GM08714 (cell line): ENCODE results near the gene CDK4.

Source experiments
- H3K4me3 ChIP-seq: fragments of 200-500 bp; sonication (Bioruptor generic); 2 replicates; pipeline ENCODE4 v1.5.1; 2014; ENCODE audit warnings: mild to moderate bottlenecking, low read length, inconsistent platforms
- ZNF274 ChIP-seq: IDR thresholded peaks from 2 replicates; pipeline ENCODE4 v1.6.1; 2012; ENCODE audit warnings: mild to moderate bottlenecking, low read depth, low read length

CDK4 gene

GRCh38 chr12:57734591-57734990, 17.5 kb downstream of the CDK4 start:
- no peak overlapping the region for H3K4me3 ChIP-seq
- no peak for TF ChIP-seq ZNF274

DNA sequence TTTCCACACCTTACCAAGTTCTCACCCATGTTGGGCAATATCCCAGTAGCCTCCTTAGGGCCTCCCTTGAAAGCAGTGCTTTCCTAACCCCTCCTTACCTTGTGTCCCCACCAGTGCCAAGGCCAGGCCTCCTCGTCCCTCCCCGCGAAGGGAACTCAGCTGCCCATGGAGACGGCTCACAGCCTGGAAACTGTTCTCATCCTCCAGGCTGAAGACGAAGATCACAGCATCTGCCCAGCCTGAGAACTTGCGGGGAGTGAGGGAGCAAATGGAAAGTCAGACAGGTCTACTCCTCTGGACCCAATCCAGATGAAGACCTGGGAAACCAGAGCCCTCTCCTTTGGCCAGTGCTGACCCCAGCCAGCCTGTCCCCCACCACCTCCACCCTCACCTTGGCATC, 18.2 kb downstream of the CDK4 start:
- H3K4me3 ChIP-seq = no peak overlapping the region
- no peak for TF ChIP-seq ZNF274

- TF ChIP-seq ZNF274 = no peak
These were observed 19.1 kb downstream of the CDK4 start for GRCh38 chr12:57732726-57733593.

GRCh38 chr12:57732270-57732669, 19.8 kb downstream of the CDK4 start:
- no peak overlapping the region for H3K4me3 ChIP-seq
- no peak for TF ChIP-seq ZNF274

More at GRCh38 chr12:57732726-57733593, 19.1 kb downstream of the CDK4 start:
- H3K4me3 ChIP-seq = no peak overlapping the region

DNA sequence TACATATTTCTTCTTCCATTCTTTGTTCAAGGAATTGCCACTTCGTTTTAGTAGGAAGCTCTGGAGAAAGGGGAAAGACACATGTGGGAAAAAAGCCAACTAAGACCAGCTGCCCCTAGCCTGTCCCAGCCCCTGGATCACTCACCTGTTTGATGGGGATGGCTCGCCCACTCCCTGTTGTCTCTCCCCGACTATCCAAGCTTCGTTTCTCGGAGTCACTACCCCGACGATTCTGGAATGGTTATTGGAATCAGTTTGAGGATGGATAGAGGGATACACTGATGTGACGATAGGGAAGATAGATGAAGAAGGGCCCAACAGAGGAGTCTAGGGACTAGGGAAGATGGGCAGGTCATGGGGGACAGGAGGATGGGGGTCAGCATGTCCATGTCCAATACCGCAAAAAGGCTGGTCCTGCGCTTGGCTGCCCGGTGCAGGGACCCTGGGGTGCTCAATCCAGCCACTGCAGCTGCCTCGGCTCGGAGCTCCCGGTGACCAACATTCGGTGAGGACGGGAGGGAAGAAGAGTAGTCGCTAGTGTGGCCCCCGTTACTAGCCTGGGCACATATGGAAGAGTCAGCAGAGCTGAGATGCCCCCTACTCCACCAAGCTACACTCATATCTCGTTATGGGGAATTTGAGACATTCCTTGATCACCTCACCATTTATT, 20.6 kb downstream of the CDK4 start:
- TF ChIP-seq ZNF274 = no peak
- no peak overlapping the region for H3K4me3 ChIP-seq

DNA sequence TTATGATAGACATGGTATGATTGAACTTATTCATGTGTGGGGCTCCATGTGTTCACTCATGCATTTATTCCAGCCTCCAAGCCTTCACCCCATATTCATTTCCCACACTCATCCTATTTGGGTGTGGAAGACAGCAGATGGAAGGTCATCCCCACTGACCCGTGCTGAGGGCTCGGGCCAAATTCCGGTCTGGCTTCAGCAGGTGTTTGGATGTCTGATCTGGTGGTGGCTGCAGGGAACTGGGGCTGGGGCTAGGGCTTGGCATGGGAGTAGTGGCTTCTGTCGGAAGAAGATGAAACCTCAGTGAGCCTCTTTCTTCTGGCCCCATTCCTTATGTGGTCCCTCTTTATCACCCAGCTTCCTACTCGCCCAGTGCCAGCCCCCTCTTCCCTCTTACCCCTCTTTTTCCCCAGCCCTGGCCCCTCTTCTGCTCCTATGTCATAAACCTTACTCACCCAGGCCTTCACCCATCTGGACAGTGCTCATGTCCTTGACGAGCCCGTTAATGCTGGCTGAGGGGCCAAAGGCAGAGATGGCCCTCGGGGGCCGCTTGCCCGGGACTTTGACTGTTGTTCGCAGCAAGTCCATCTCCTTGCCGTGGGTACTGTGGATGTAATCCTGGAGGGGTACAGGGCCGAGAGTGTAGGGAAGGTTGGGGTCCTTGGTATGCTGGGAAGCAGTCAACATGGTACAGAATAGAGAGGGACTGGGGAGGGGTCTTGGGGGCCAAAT, 21.6 kb downstream of the CDK4 start:
- H3K4me3 ChIP-seq = no peak overlapping the region
- no peak for TF ChIP-seq ZNF274

DNA sequence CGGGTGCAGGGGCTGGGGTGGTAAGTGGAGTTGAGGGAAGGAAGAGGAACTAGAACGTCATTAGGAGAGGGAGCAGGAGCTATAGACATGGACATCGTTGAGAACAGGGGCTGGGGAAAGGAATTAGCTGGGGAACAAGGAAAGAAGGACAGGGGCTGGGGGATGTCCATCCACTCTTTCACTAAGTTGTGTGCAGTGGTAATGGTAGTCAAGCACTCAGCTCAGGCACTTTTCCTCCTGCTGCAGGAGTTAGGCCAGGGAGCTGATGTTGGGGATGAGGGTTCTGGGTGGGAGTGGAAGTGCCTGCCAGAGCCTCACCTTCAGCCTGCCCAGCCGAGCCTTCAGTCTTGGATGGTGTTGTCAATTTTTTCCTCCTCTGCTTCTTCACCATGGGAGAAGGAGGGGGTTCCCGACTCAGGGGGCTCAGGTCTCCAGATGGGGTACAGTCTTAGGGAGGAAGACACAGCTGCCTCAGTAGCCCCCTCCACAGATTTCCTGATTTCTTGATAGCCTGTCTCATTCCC, 22.7 kb downstream of the CDK4 start:
- TF ChIP-seq ZNF274 = no peak

GRCh38 chr12:57727758-57728395, 24.2 kb downstream of the CDK4 start:
- H3K4me3 ChIP-seq = no peak overlapping the region
- no peak for TF ChIP-seq ZNF274

More for the DNA sequence above, 22.7 kb downstream of the CDK4 start:
- no peak overlapping the region for H3K4me3 ChIP-seq

DNA sequence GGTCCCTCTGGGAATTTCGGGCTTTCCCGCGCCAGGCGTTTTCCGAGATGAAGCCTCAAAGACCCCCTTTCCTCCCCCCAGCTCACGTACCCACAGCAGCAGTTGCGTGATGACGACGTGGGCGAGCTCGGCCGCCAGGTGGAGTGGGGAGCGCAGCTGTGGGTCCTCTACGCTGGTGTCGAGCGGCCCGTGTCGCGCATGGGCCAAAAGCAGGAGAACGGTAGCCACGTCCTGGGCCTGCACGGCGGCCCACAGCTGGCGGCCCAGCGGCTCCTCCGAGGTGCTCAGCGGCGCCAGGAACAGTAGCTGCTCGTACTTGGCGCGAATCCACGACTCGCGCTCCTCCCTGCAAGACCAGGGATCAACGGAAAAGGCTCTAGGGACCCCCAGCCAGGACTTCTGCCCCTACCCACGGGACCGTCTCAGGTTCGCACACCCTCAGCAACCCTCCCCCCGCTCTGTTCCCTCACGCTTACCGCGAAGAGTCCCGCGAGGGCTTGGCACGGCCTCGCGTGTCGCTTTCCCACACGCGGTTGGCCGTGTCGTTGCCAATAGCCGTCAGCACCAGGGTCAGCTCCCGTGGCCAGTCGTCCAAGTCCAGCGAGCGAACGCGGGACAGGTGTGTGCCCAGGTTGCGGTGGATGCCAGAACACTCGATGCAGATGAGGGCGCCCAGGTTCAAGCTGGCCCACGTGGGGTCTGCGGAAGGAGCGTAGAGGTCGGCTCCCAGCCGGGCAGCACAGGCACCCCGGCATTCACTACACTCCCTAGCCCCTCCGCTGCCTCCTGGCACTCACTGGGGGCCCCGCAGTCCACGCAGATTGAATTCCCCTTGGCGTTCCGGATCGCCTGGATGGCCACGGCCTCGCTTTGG, 25.0 kb downstream of the CDK4 start:
- TF ChIP-seq ZNF274 = no peak
- H3K4me3 ChIP-seq = no peak overlapping the region

- no peak overlapping the region for H3K4me3 ChIP-seq
- TF ChIP-seq ZNF274 = no peak
These were observed 25.8 kb downstream of the CDK4 start for GRCh38 chr12:57726151-57726883.

DNA sequence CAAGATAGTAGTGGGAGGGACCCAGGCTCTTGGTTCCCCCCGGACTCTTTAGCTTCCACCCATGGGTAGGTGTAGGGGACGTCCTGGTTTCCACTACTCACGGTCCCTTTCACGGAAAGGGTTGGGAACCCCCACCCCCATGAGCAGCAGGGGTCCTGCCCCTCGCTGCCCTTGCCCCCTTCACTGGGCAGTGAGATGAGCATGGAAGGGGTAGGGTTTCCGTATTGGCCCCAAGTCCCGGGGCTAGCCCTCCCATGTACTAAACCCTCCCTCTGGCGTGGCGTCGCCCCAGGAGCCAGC, 26.3 kb downstream of the CDK4 start:
- no peak overlapping the region for H3K4me3 ChIP-seq
- no peak for TF ChIP-seq ZNF274

GRCh38 chr12:57724936-57725740, 27.0 kb downstream of the CDK4 start:
- no peak overlapping the region for H3K4me3 ChIP-seq
- no peak for TF ChIP-seq ZNF274
